Caco-2 (cell line): ENCODE data around the gene HACL1. TPM values are rescaled to one million over a fixed set of nuclear protein-coding genes. Genes with fewer than 3 reads are reported as not detected.

ENCODE experiments used
- Bru-seq: library from RNA; stranded (reverse); fragments of 400-500 nt; gene quantifications from one replicate; lab custom pipeline; 2021; lab: Mats Ljungman, UMichigan
- BruChase-seq, 2 experiments: library from RNA; stranded (reverse); fragments of 400-500 nt; gene quantifications; one replicate each; lab custom pipeline; 2021; lab: Mats Ljungman, UMichigan
- BruUV-seq: library from RNA; stranded (reverse); fragments of 400-500 nt; replicated peaks from 2 replicates; lab custom pipeline; 2021; lab: Mats Ljungman, UMichigan
- CTCF ChIA-PET: fragments of 300-600 bp; sonication (Branson Sonifier 250); formaldehyde crosslinking; loops from one replicate; lab custom pipeline; 2022; ENCODE audit warnings: antibody characterized with exemption; lab: Charles Lee
- POLR2A ChIA-PET: fragments of 300-600 bp; sonication (Branson Sonifier 250); formaldehyde crosslinking; loops from one replicate; lab custom pipeline; 2022; ENCODE audit warnings: antibody characterized with exemption; lab: Charles Lee
- DNase-seq, 2 experiments: peaks; one replicate each; pipeline versions ENCODE4 v3.0.0 to v3.0.0-alpha.2; 2020 to 2022
- H3K27me3 ChIP-seq: replicated peaks from 2 replicates; pipeline ENCODE4 v1.6.0; 2011; ENCODE audit warnings: low read length; ENCODE audit not compliant: control insufficient read depth, insufficient read depth
- H3K36me3 ChIP-seq: 2 replicates; pipeline ENCODE4 v1.5.1; 2011; ENCODE audit warnings: low read length; ENCODE audit not compliant: control insufficient read depth, insufficient read depth
- H3K4me1 ChIP-seq: fragments of 250-450 bp; sonication (Bioruptor Pico); 2 replicates; pipeline ENCODE4 v1.5.1; 2020; ENCODE audit warnings: mild to moderate bottlenecking
- H3K4me3 ChIP-seq: 2 replicates; pipeline ENCODE4 v1.5.1; 2011; ENCODE audit warnings: low read depth, mild to moderate bottlenecking, control low read depth, low read length
- H3K9me3 ChIP-seq: fragments of 250-450 bp; sonication (Bioruptor Pico); 2 replicates; pipeline ENCODE4 v1.5.1; 2020; ENCODE audit warnings: mild to moderate bottlenecking, moderate library complexity
- H3K27ac Mint-ChIP-seq: one replicate; pipeline ENCODE4 v1.8.0; 2022; ENCODE audit warnings: mixed read lengths; ENCODE audit not compliant: unreplicated experiment
- H3K27me3 Mint-ChIP-seq: one replicate; pipeline ENCODE4 v1.8.0; 2022; ENCODE audit warnings: mixed read lengths; ENCODE audit not compliant: insufficient read depth, unreplicated experiment
- H3K36me3 Mint-ChIP-seq: one replicate; pipeline ENCODE4 v1.8.0; 2022; ENCODE audit warnings: mild to moderate bottlenecking, mixed read lengths; ENCODE audit not compliant: insufficient read depth, unreplicated experiment
- H3K4me1 Mint-ChIP-seq: one replicate; pipeline ENCODE4 v1.8.0; 2022; ENCODE audit warnings: low read depth, mixed read lengths; ENCODE audit not compliant: unreplicated experiment
- H3K4me3 Mint-ChIP-seq: one replicate; pipeline ENCODE4 v1.8.0; 2022; ENCODE audit warnings: mild to moderate bottlenecking, moderate library complexity, mixed read lengths; ENCODE audit not compliant: unreplicated experiment
- H3K9me3 Mint-ChIP-seq: one replicate; pipeline ENCODE4 v1.8.0; 2022; ENCODE audit warnings: mixed read lengths; ENCODE audit not compliant: unreplicated experiment
- intact Hi-C: fragments of 100-400 bp; cut with micrococcal nuclease; formaldehyde crosslinking; loops from one replicate; pipeline ENCODE4 v1.10.0; 2022; ENCODE audit not compliant: unreplicated experiment
- long read RNA-seq: library from polyadenylated mRNA; stranded (forward); transcript quantifications from one replicate; pipeline ENCODE4 v2.0.0, GENCODE V29; 2022
- total RNA-seq: library from RNA; stranded (reverse); gene quantifications from 2 replicates; pipeline ENCODE4 v1.2.3, GENCODE V29; 2022
- TF ChIP-seq, protein P1 (sequence below), 2 experiments: fragments of 200-600 bp in 1 of 2; IDR thresholded peaks; 1 replicate in 1 of 2; 2 replicates in 1 of 2; pipeline versions ENCODE4 v1.5.1 to v1.8.0; 2011 to 2022; ENCODE audit warnings: antibody characterized with exemption in 1 of 2, control low read depth in 1 of 2, inconsistent platforms in 1 of 2, low read depth in 1 of 2, low read length in 1 of 2, mild to moderate bottlenecking in 1 of 2, moderate library complexity in 1 of 2; ENCODE audit not compliant: insufficient read depth in 1 of 2, severe bottlenecking in 1 of 2, unreplicated experiment in 1 of 2

The HACL1 gene
- total RNA-seq (41.9 and 48.1 TPM in 2 replicates), Bru-seq, nascent RNA (percentile 70 among the genes with signal in this experiment), BruChase-seq, experiment 1, labeled RNA remaining after a 2-hour chase (percentile 65 among the genes with signal in this experiment), BruChase-seq, experiment 2, labeled RNA remaining after a 6-hour chase (percentile 67 among the genes with signal in this experiment)
- long read RNA-seq, transcript HACL1-208 (16 exons, 1,880 nt), result minor isoform, 6 of 117 reads
- long read RNA-seq, transcript HACL1-201 (17 exons, 2,266 nt), result major isoform, 98 of 117 reads
- long read RNA-seq, partial matches to known transcripts, result 2 of 117 reads
- long read RNA-seq, other reads (novel, unspliced or antisense), result 9 of 117 reads

DNA sequence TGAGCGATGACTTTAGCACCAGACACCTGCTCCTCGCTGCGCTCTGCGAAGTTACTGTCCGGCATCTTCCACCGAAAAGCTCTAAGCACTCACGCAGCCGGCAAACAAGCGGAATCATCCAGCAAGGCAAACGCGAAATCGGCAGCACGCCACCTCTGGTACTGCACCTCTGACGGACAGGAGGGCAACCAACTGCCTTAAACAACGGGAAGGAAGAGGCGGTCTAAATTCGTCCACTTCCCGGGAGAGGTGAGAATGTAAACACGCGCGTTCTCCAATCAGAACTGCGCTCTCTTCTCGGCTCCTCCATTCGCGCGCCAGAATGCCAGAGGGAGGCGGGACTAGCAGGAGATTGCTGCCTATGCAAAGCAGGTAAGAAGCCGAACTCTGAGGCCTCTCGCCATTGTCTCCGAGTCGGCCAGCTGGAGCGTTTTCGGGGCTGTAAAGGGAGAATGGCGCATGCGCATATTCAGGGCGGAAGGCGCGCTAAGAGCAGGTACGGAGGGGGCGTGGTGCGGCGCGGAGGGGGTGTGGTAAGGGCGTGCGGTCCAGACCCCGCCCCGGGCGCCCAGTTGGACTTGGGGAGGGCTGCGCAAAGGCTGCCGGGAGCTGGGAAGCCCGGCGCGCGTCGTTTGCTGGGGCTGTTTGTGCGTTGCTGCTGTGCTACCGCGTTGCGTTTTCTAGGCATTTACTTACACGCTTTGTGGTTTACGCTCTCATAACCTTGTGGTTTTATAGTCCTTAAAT is at the start of gene HACL1, which contains the start of gene BTD:
Gene HACL1, minus strand, starts transcription at position 171 of the 747 bp plus-strand sequence. Its CDS starts 106 bp downstream, at position 65.
Gene BTD, plus strand, starts transcription at position 347 of the 747 bp plus-strand sequence. CDS start 33,695 bp downstream, outside the sequence.
- Mint-ChIP-seq H3K27ac (peak within 1 kb of the TSS; percentile 99), H3K9me3 (peaks cover 9% of the 10 kb centered on the region), H3K4me3 (peak within 1 kb of the TSS; percentile 100), H3K36me3 (peaks cover 52% of the 10 kb centered on the region), H3K27me3 (no peaks in the 10 kb centered on the region), H3K4me1 (no peaks in the 10 kb centered on the region)
- Histone ChIP-seq H3K36me3 (peaks cover 8% of the 10 kb centered on the region), H3K27me3 (no peaks in the 10 kb centered on the region), H3K4me3 (peak within 1 kb of the TSS; percentile 61), H3K4me1 (peaks cover 6% of the 10 kb centered on the region; the same call in 1 of the 2 replicates), H3K9me3 (peaks cover 7% of the 10 kb centered on the region)
- intact Hi-C loops, result no loop called here
- CTCF ChIA-PET, result interaction anchor here (0.9 kb wide), 1 partner anchor 29 kb away, joined by 5 read pairs; no protein-coding TSS in a partner anchor
- TF ChIP-seq, protein P1, sequence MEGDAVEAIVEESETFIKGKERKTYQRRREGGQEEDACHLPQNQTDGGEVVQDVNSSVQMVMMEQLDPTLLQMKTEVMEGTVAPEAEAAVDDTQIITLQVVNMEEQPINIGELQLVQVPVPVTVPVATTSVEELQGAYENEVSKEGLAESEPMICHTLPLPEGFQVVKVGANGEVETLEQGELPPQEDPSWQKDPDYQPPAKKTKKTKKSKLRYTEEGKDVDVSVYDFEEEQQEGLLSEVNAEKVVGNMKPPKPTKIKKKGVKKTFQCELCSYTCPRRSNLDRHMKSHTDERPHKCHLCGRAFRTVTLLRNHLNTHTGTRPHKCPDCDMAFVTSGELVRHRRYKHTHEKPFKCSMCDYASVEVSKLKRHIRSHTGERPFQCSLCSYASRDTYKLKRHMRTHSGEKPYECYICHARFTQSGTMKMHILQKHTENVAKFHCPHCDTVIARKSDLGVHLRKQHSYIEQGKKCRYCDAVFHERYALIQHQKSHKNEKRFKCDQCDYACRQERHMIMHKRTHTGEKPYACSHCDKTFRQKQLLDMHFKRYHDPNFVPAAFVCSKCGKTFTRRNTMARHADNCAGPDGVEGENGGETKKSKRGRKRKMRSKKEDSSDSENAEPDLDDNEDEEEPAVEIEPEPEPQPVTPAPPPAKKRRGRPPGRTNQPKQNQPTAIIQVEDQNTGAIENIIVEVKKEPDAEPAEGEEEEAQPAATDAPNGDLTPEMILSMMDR (IDR thresholded peaks at IDR 0.05; ENCODE audit: insufficient read depth in 1 of 2, low read depth in 1 of 2, low read length in 1 of 2, severe bottlenecking in 1 of 2, unreplicated experiment in 1 of 2), result peak; percentile 14 to 43
- BruUV-seq, result no TSS peak
- peak; percentile 98 to 99 for DNase-seq
- POLR2A ChIA-PET, result interaction anchor here (0.5 kb wide), 2 partner anchors 196 to 665 kb away, joined by 5 read pairs; no protein-coding TSS in a partner anchor

- ChIA-PET POLR2A (no interaction called here), CTCF (no interaction called here)
- Histone ChIP-seq H3K4me3 (no peak overlapping the region), H3K27me3 (no peaks in the 10 kb centered on the region), H3K36me3 (no peaks in the 10 kb centered on the region), H3K4me1 (no peaks in the 10 kb centered on the region), H3K9me3 (no peaks in the 10 kb centered on the region)
- no peaks in the 10 kb centered on the region for H3K9me3 Mint-ChIP-seq
- H3K4me1 Mint-ChIP-seq, result peaks cover 8% of the 10 kb centered on the region
- H3K27me3 Mint-ChIP-seq, result no peaks in the 10 kb centered on the region
- H3K4me3 Mint-ChIP-seq, result no peak overlapping the region
- H3K27ac Mint-ChIP-seq, result no peak overlapping the region
- intact Hi-C loops, result no loop called here
- H3K36me3 Mint-ChIP-seq, result no peaks in the 10 kb centered on the region
- DNase-seq, result no peak
- no TSS peak for BruUV-seq
- TF ChIP-seq, protein P1 (IDR thresholded peaks at IDR 0.05; ENCODE audit: insufficient read depth in 1 of 2, low read depth in 1 of 2, low read length in 1 of 2, severe bottlenecking in 1 of 2, unreplicated experiment in 1 of 2), result no peak
These were observed 48.5 kb upstream of the HACL1 start for GRCh38 chr3:15649858-15650257.

GRCh38 chr3:15649341-15649740 is 48.0 kb upstream of the HACL1 start:
- H3K9me3 ChIP-seq, result no peaks in the 10 kb centered on the region
- H3K27ac Mint-ChIP-seq, result no peak overlapping the region
- no peaks in the 10 kb centered on the region for H3K36me3 ChIP-seq
- no peak for DNase-seq
- no peaks in the 10 kb centered on the region for H3K27me3 ChIP-seq
- H3K4me3 ChIP-seq, result no peak overlapping the region
- no peaks in the 10 kb centered on the region for H3K36me3 Mint-ChIP-seq
- no peaks in the 10 kb centered on the region for H3K4me1 ChIP-seq
- no peaks in the 10 kb centered on the region for H3K9me3 Mint-ChIP-seq
- H3K4me3 Mint-ChIP-seq, result no peak overlapping the region
- intact Hi-C loops, result no loop called here
- no peaks in the 10 kb centered on the region for H3K27me3 Mint-ChIP-seq
- peaks cover 8% of the 10 kb centered on the region for H3K4me1 Mint-ChIP-seq
- TF ChIP-seq, protein P1 (IDR thresholded peaks at IDR 0.05; ENCODE audit: insufficient read depth in 1 of 2, low read depth in 1 of 2, low read length in 1 of 2, severe bottlenecking in 1 of 2, unreplicated experiment in 1 of 2), result no peak
- BruUV-seq, result no TSS peak
- CTCF ChIA-PET, result no interaction called here
- POLR2A ChIA-PET, result no interaction called here
